ENCODE results near the gene IST1. TPM values are rescaled to one million over a fixed set of nuclear protein-coding genes. Genes with fewer than 3 reads are reported as not detected.

The IST1 gene
- total and polyA plus RNA-seq, 9 of the 15 experiments (the other 6 are each of a cell fraction or from before 2014, with no cell fraction given): 135 to 334 (median 188) TPM

DNA sequence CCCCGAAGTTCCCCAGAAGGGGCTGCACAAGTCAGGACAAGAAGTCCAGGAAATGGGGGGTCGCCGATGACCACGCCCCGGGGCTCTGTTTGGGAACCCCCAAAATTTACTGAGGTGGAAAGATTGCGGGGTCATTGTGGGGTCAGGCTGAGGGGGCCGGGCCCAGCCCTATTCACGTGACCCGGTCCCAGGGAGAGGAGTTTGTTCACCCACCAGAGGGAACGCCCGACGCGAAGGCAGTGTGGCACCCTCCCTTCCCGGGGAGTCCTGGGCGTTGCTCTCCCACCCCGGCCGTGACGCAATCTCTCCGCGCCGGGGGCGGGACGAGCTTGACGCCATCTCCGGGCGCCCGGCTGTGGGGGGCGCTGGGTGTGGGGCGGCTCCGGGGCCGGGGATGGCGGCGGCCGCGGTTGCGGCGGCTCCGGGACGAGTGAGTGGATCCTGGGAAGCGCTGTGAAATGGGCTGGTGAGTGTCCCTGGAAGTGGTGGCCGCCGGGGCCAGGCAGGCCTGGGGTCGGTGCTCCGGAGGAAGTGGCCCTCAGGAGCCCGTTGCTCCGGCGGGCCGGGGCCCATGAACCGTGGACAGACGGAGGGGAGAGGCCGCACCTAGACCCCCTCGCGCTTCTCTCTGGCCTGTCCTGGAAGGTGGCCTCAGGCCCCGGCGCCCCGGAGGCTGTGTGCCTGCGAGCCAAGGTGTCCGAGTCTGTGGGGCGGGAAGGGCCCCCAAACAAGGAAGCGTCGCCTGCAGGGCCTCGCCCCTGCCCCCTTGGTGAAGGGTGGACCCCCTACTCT is 49.5 kb upstream of the IST1 start, which contains the start of gene ATXN1L (continued):
- peak; percentile 100 for TF ChIP-seq CREM (IDR thresholded peaks at IDR 0.05; ENCODE audit: low read depth)
- TF ChIP-seq SIX5 (IDR thresholded peaks at IDR 0.05; ENCODE audit: borderline replicate concordance in 1 of 2, insufficient read depth in 1 of 2, low read depth in 1 of 2, low read length in 2 of 2): peak; percentile 24 to 25; a peak in 2 of 4 replicates
- no peak for TF ChIP-seq ZFP30 (CRISPR knock-in tag; IDR thresholded peaks at IDR 0.05; ENCODE audit: borderline replicate concordance)
- TF ChIP-seq, protein P1, sequence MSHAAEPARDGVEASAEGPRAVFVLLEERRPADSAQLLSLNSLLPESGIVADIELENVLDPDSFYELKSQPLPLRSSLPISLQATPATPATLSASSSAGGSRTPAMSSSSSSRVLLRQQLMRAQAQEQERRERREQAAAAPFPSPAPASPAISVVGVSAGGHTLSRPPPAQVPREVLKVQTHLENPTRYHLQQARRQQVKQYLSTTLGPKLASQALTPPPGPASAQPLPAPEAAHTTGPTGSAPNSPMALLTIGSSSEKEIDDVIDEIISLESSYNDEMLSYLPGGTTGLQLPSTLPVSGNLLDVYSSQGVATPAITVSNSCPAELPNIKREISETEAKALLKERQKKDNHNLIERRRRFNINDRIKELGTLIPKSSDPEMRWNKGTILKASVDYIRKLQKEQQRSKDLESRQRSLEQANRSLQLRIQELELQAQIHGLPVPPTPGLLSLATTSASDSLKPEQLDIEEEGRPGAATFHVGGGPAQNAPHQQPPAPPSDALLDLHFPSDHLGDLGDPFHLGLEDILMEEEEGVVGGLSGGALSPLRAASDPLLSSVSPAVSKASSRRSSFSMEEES (CRISPR knock-in tag; IDR thresholded peaks at IDR 0.05): peak; percentile 86
- 0 out of 2 replicates have a peak, but pooled peaks have one; percentile 31 for TF ChIP-seq ZNF143 (CRISPR knock-in tag; IDR thresholded peaks at IDR 0.05)
- TF ChIP-seq, protein P2, sequence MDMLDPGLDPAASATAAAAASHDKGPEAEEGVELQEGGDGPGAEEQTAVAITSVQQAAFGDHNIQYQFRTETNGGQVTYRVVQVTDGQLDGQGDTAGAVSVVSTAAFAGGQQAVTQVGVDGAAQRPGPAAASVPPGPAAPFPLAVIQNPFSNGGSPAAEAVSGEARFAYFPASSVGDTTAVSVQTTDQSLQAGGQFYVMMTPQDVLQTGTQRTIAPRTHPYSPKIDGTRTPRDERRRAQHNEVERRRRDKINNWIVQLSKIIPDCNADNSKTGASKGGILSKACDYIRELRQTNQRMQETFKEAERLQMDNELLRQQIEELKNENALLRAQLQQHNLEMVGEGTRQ (CRISPR knock-in tag; IDR thresholded peaks at IDR 0.05): peak; percentile 78
- TF ChIP-seq, protein P3, sequence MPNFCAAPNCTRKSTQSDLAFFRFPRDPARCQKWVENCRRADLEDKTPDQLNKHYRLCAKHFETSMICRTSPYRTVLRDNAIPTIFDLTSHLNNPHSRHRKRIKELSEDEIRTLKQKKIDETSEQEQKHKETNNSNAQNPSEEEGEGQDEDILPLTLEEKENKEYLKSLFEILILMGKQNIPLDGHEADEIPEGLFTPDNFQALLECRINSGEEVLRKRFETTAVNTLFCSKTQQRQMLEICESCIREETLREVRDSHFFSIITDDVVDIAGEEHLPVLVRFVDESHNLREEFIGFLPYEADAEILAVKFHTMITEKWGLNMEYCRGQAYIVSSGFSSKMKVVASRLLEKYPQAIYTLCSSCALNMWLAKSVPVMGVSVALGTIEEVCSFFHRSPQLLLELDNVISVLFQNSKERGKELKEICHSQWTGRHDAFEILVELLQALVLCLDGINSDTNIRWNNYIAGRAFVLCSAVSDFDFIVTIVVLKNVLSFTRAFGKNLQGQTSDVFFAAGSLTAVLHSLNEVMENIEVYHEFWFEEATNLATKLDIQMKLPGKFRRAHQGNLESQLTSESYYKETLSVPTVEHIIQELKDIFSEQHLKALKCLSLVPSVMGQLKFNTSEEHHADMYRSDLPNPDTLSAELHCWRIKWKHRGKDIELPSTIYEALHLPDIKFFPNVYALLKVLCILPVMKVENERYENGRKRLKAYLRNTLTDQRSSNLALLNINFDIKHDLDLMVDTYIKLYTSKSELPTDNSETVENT (CRISPR knock-in tag; IDR thresholded peaks at IDR 0.05): 0 out of 2 replicates have a peak, but pooled peaks have one; percentile 61
- TF ChIP-seq SPI1 (IDR thresholded peaks at IDR 0.05; ENCODE audit: borderline replicate concordance, low read depth, low read length): no peak
- peak; percentile 46; the same call in 1 of the 2 replicates for TF ChIP-seq ZBED1 (IDR thresholded peaks at IDR 0.05)
- TF ChIP-seq, protein P4, sequence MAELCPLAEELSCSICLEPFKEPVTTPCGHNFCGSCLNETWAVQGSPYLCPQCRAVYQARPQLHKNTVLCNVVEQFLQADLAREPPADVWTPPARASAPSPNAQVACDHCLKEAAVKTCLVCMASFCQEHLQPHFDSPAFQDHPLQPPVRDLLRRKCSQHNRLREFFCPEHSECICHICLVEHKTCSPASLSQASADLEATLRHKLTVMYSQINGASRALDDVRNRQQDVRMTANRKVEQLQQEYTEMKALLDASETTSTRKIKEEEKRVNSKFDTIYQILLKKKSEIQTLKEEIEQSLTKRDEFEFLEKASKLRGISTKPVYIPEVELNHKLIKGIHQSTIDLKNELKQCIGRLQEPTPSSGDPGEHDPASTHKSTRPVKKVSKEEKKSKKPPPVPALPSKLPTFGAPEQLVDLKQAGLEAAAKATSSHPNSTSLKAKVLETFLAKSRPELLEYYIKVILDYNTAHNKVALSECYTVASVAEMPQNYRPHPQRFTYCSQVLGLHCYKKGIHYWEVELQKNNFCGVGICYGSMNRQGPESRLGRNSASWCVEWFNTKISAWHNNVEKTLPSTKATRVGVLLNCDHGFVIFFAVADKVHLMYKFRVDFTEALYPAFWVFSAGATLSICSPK (IDR thresholded peaks at IDR 0.05; ENCODE audit: borderline replicate concordance): no peak
- peak; percentile 72; the same call in 1 of the 2 replicates for TF ChIP-seq FOXP1 (CRISPR knock-in tag; IDR thresholded peaks at IDR 0.05)
- peak; percentile 44; the same call in 1 of the 2 replicates for TF ChIP-seq TARDBP (IDR thresholded peaks at IDR 0.05)
- peak in 1 of 2 experiments; percentile 46; a peak in 2 of 4 replicates for TF ChIP-seq TEAD1 (CRISPR knock-in tag; IDR thresholded peaks at IDR 0.05)
- TF ChIP-seq KLF6 (CRISPR knock-in tag; IDR thresholded peaks at IDR 0.05; ENCODE audit: borderline replicate concordance): peak; percentile 52; the same call in 1 of the 2 replicates
- peak; percentile 97 to 99 for TF ChIP-seq MAZ (CRISPR knock-in tag; conservative IDR thresholded peaks at IDR 0.05 in 1 of 2, IDR thresholded peaks at IDR 0.05 in 1 of 2)
- TF ChIP-seq SRF (CRISPR knock-in tag; IDR thresholded peaks at IDR 0.05): 0 out of 4 replicates have a peak, but pooled peaks of 1 of the 2 experiments have one; percentile 31
- TF ChIP-seq, protein P5, sequence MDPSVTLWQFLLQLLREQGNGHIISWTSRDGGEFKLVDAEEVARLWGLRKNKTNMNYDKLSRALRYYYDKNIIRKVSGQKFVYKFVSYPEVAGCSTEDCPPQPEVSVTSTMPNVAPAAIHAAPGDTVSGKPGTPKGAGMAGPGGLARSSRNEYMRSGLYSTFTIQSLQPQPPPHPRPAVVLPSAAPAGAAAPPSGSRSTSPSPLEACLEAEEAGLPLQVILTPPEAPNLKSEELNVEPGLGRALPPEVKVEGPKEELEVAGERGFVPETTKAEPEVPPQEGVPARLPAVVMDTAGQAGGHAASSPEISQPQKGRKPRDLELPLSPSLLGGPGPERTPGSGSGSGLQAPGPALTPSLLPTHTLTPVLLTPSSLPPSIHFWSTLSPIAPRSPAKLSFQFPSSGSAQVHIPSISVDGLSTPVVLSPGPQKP (CRISPR knock-in tag; IDR thresholded peaks at IDR 0.05): no peak
- peak; percentile 50; the same call in 1 of the 2 replicates for TF ChIP-seq KLF1 (tag; IDR thresholded peaks at IDR 0.05)

Measured in K562 (cell line).